ENCODE data around the gene BRI3.

- TF ChIP-seq CTCF (optimal IDR thresholded peaks at IDR 0.05 in 1 of 3, IDR thresholded peaks at IDR 0.05 in 1 of 3, conservative IDR thresholded peaks at IDR 0.05 in 1 of 3; ENCODE audit: extremely low read depth in 1 of 3, insufficient read depth in 2 of 3, low read length in 3 of 3) (no peak), EZH2 (IDR thresholded peaks at IDR 0.05; ENCODE audit: low read length) (no peak)
These were observed 42.5 kb upstream of the BRI3 start for GRCh38 chr7:98238976-98239375.
